ENCODE data around the gene THAP4.

DNA sequence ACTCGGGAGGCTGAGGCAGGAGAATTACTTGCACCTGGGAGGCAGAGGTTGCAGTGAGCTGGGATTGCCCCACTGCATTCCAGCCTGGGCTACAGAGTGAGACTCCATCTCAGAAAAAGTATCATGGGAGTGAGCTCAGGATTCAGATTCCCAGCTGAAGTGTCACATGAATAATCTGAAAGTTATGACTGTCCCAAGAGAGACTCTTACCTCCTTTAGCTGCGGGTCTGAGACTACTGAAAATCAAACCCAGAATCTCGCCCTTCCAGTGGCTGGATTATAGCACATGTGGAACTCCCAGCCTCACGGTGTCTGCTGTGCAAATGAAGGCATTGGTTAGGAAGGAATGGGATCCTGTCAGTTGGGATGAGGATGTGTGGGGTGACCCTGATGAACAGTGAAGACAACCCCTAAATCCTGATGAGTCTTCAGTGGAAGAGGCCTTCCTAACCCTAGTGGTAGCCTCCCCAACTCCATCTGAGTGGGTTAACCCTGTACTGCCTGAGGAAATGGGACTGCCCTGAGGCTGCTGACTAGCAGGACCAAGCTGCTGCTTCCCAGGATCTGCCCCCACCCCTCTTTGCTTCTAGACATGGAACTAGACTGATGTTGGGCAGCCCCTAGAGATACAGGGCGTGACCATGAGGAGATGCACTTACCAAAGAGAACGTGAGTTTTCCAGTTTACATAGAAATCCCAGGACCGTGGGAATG, 61.9 kb downstream of the THAP4 start:
- TF ChIP-seq TAF1 (IDR thresholded peaks at IDR 0.05; ENCODE audit: low read depth, low read length) (no peak), POU2F2 (IDR thresholded peaks at IDR 0.05; ENCODE audit: low read depth, low read length) (no peak), POLR2AphosphoS5 (IDR thresholded peaks at IDR 0.05; ENCODE audit: low read depth, low read length) (no peak), SPI1 (IDR thresholded peaks at IDR 0.05; ENCODE audit: low read depth, low read length) (no peak)

All from GM12891 (cell line).